Body of pancreas (tissue), 4 donors: ENCODE measurements around the gene ADAMTS6.

Experiments used
- CTCF ChIP-seq, 7 experiments: fragments of 450-650 bp in 4 of 7; fragments of 200-600 bp in 3 of 7; sonication (generic) in 3 of 7; IDR thresholded peaks; one replicate each; pipeline ENCODE4 v1.5.1; 2016 to 2019; ENCODE audit warnings: antibody characterized with exemption in 7 of 7
- POLR2A ChIP-seq, 3 donors: fragments of 450-650 bp; IDR thresholded peaks; one replicate each; pipeline ENCODE4 v1.6.1; 2016; ENCODE audit warnings: antibody characterized with exemption in 3 of 3, mild to moderate bottlenecking in 2 of 3

GRCh38 chr5:65197531-65198455 lies 283.9 kb downstream of the ADAMTS6 start:
- no peak for TF ChIP-seq CTCF (IDR thresholded peaks at IDR 0.05)
- TF ChIP-seq POLR2A (IDR thresholded peaks at IDR 0.05): no peak
